K562 (cell line): ENCODE results near the gene USP2. TPM values are rescaled to one million over a fixed set of nuclear protein-coding genes. Genes with fewer than 3 reads are reported as not detected.

Experiments used
- ASH1L ChIP-seq: fragments of 450-650 bp; IDR thresholded peaks from 2 replicates; pipeline ENCODE4 v1.6.1; 2018; ENCODE audit warnings: borderline replicate concordance, mild to moderate bottlenecking, low read depth; ENCODE audit not compliant: partially characterized antibody
- GTF2F1 ChIP-seq: IDR thresholded peaks from 2 replicates; pipeline ENCODE4 v1.6.1; 2011; ENCODE audit warnings: low read depth, low read length, improper control_type of control experiment
- MECOM ChIP-seq: fragments of 250-450 bp; sonication (Bioruptor Pico); IDR thresholded peaks from 2 replicates; pipeline ENCODE4 v1.8.0; 2022; ENCODE audit warnings: inconsistent platforms
- PHF20 ChIP-seq: fragments of 450-650 bp; IDR thresholded peaks from 2 replicates; pipeline ENCODE4 v1.6.1; 2018; ENCODE audit not compliant: partially characterized antibody
- SMAD3 ChIP-seq: fragments of 450-650 bp; formaldehyde crosslinking; conservative IDR thresholded peaks from 2 replicates; pipeline ENCODE4 v1.4.0; 2020; ENCODE audit warnings: mild to moderate bottlenecking
- SOX6 ChIP-seq: fragments of 450-650 bp; IDR thresholded peaks from 2 replicates; pipeline ENCODE4 v1.6.1; 2014; ENCODE audit warnings: mild to moderate bottlenecking
- TGIF2 ChIP-seq: sonication (generic); formaldehyde crosslinking; IDR thresholded peaks from 2 replicates; pipeline ENCODE4 v1.8.1; 2022; ENCODE audit warnings: mild to moderate bottlenecking, missing genetic modification reagents, moderate library complexity
- WHSC1 ChIP-seq: IDR thresholded peaks from one replicate; pipeline ENCODE4 v1.6.1; 2012; ENCODE audit warnings: low read length, control low read depth, inconsistent platforms
- YY1 ChIP-seq, 3 experiments: IDR thresholded peaks; 2 replicates each; pipeline ENCODE4 v1.6.1; 2011; ENCODE audit warnings: low read length in 2 of 3, mild to moderate bottlenecking in 2 of 3, moderate library complexity in 2 of 3, borderline replicate concordance in 1 of 3, control low read depth in 1 of 3, low read depth in 1 of 3; ENCODE audit not compliant: insufficient read depth in 3 of 3, insufficient replicate concordance in 2 of 3, control insufficient read depth in 1 of 3, insufficient read length in 1 of 3; ENCODE audit errors: extremely low read depth in 1 of 3
- ZBED1 ChIP-seq: IDR thresholded peaks from 2 replicates; pipeline ENCODE4 v1.6.1; 2014
- ZFP1 ChIP-seq: fragments of 450-650 bp; formaldehyde crosslinking; IDR thresholded peaks from 2 replicates; pipeline ENCODE4 v1.4.0; 2020; ENCODE audit warnings: mild to moderate bottlenecking, mixed read lengths
- ZFP30 ChIP-seq: fragments of 250-450 bp; sonication (Bioruptor Pico); IDR thresholded peaks from 2 replicates; pipeline ENCODE4 v1.8.0; 2022; ENCODE audit warnings: moderate library complexity, mild to moderate bottlenecking, inconsistent platforms, borderline replicate concordance
- ZNF121 ChIP-seq: sonication (generic); formaldehyde crosslinking; conservative IDR thresholded peaks from 2 replicates; pipeline ENCODE4 v1.8.0; 2022; ENCODE audit warnings: missing genetic modification reagents
- ZNF24 ChIP-seq: fragments of 450-650 bp; IDR thresholded peaks from 2 replicates; pipeline ENCODE4 v1.6.1; 2016
- ZNF57 ChIP-seq: fragments of 450-650 bp; formaldehyde crosslinking; IDR thresholded peaks from 2 replicates; pipeline ENCODE4 v1.4.0; 2020; ENCODE audit warnings: mild to moderate bottlenecking, moderate library complexity
- ZNF717 ChIP-seq: fragments of 250-450 bp; sonication (Bioruptor Pico); IDR thresholded peaks from 2 replicates; pipeline ENCODE4 v1.5.0; 2021
- polyA plus RNA-seq, 8 experiments: library from polyadenylated mRNA; depleted of rRNA in 4 of 8; stranded (reverse) in 5 of 8; unstranded in 3 of 8; fragments of >200 nt; fragmentation: Nextera tagmentation in 2 of 8; fragmentation: Illumina TruSeq in 1 of 8; extraction: Ambion mirVana in 2 of 8; extraction: Trizol in 1 of 8; gene quantifications; 2 replicates each; pipeline versions ENCODE4 v1.2.1 to v1.2.3, GENCODE V29; 2011 to 2014; ENCODE audit warnings: inconsistent platforms in 1 of 8, missing spikeins in 1 of 8
- total RNA-seq, 7 experiments: library from RNA; depleted of rRNA in 6 of 7; stranded (reverse); fragments of >200 nt in 6 of 7; fragmentation: Illumina TruSeq in 2 of 7; extraction: Trizol in 2 of 7; gene quantifications; 2 replicates each; pipeline versions ENCODE4 v1.2.1 to v1.2.3, GENCODE V29; 2011 to 2021; ENCODE audit warnings: low replicate concordance in 1 of 7
- TF ChIP-seq, protein P1 (sequence below), 2 experiments: fragments of 450-650 bp in 1 of 2; sonication (generic) in 1 of 2; formaldehyde crosslinking in 1 of 2; IDR thresholded peaks; 2 replicates each; pipeline versions ENCODE4 v1.7.1 to v1.9.0; 2016 to 2022; ENCODE audit warnings: inconsistent platforms in 1 of 2, mild to moderate bottlenecking in 1 of 2, missing genetic modification reagents in 1 of 2
- TF ChIP-seq, protein P2 (sequence below): fragments of 250-450 bp; sonication (Bioruptor Pico); IDR thresholded peaks from 2 replicates; pipeline ENCODE4 v1.4.0; 2020

The USP2 gene
- total and polyA plus RNA-seq, 9 of the 15 experiments (the other 6 are each of a cell fraction or from before 2014, with no cell fraction given): 2.8 to 16.9 (median 3.9) TPM

DNA sequence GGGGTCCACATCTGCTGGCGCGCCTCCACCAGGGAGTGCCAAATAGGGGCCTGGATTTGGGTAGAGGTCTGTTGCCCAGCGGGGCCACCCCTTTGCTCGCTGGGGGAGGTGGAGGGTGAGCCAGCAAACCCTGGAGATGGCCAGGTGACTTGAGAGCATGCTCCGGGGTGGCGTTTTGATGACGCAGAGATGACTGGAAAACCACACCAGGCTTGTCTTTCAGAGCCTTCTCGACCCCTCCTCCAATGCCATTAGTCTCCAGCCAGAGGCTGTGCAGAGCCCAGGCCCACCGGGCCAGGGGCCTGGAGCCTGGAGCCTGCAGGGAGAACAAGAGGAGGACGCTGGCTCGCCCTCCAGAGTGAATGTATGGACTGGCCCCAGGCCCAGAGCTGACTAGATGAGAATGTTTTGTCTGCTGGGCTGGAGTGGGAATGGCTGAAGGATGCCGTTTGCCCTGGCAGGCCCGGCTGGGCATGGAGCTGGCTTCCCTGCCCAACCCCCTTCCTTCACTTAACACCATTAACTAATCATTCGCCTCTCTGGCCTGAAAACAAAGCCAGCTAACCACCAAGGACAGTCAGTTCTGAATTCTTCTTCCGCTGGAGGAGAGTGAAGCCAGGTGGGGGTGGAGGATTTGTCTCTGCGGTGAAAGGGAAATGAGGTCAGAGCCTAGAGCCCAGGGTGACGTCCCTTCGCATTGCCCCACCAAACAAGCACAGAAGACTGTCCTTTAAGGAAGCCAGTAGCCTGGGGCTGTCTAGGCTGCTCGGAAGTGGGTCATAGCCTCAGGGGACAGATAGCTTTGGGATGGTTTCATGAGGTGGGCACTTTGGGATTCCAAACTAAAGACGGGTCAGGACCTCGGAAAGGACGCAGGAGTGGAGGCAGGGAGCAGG lies 63.0 kb downstream of the USP2 start (continued):
- TF ChIP-seq, protein P1, sequence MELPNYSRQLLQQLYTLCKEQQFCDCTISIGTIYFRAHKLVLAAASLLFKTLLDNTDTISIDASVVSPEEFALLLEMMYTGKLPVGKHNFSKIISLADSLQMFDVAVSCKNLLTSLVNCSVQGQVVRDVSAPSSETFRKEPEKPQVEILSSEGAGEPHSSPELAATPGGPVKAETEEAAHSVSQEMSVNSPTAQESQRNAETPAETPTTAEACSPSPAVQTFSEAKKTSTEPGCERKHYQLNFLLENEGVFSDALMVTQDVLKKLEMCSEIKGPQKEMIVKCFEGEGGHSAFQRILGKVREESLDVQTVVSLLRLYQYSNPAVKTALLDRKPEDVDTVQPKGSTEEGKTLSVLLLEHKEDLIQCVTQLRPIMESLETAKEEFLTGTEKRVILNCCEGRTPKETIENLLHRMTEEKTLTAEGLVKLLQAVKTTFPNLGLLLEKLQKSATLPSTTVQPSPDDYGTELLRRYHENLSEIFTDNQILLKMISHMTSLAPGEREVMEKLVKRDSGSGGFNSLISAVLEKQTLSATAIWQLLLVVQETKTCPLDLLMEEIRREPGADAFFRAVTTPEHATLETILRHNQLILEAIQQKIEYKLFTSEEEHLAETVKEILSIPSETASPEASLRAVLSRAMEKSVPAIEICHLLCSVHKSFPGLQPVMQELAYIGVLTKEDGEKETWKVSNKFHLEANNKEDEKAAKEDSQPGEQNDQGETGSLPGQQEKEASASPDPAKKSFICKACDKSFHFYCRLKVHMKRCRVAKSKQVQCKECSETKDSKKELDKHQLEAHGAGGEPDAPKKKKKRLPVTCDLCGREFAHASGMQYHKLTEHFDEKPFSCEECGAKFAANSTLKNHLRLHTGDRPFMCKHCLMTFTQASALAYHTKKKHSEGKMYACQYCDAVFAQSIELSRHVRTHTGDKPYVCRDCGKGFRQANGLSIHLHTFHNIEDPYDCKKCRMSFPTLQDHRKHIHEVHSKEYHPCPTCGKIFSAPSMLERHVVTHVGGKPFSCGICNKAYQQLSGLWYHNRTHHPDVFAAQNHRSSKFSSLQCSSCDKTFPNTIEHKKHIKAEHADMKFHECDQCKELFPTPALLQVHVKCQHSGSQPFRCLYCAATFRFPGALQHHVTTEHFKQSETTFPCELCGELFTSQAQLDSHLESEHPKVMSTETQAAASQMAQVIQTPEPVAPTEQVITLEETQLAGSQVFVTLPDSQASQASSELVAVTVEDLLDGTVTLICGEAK (IDR thresholded peaks at IDR 0.05): peak; percentile 77
- TF ChIP-seq, protein P1 (CRISPR knock-in tag; IDR thresholded peaks at IDR 0.05): no peak
- TF ChIP-seq MECOM (CRISPR knock-in tag) (no peak), SMAD3 (CRISPR knock-in tag) (no peak), ZFP1 (no peak), ZNF57 (no peak), ZNF24 (no peak), ZBED1 (no peak), ZNF121 (CRISPR knock-in tag) (no peak), WHSC1 (no peak), PHF20 (peak; percentile 46), TGIF2 (no peak), SOX6 (peak; percentile 46), YY1 (IDR thresholded peaks at IDR 0.05; ENCODE audit: borderline replicate concordance in 1 of 3, control insufficient read depth in 1 of 3, extremely low read depth in 1 of 3, insufficient read depth in 3 of 3, insufficient read length in 1 of 3, insufficient replicate concordance in 2 of 3, low read depth in 1 of 3, low read length in 2 of 3) (peak in 2 of 3 experiments; percentile 20 to 66), ZFP30 (CRISPR knock-in tag) (no peak), GTF2F1 (no peak), ZNF717 (CRISPR knock-in tag) (no peak), ASH1L (no peak)
- TF ChIP-seq, protein P2, sequence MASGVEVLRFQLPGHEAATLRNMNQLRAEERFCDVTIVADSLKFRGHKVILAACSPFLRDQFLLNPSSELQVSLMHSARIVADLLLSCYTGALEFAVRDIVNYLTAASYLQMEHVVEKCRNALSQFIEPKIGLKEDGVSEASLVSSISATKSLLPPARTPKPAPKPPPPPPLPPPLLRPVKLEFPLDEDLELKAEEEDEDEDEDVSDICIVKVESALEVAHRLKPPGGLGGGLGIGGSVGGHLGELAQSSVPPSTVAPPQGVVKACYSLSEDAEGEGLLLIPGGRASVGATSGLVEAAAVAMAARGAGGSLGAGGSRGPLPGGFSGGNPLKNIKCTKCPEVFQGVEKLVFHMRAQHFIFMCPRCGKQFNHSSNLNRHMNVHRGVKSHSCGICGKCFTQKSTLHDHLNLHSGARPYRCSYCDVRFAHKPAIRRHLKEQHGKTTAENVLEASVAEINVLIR (CRISPR knock-in tag): peak; percentile 48; the same call in 1 of the 2 replicates
